RWPE2 (cell line): ENCODE results near the gene OS9.
"Not testable (repeated sequence)": the region's sequence is repeated elsewhere in the genome, so short reads cannot be mapped to it uniquely, and the experiment has no call there.

Experiments
- ATAC-seq: fragments of 200-7000 bp; cut with Tn5 transposase; 3 replicates; pipeline ENCODE4 v1.9.1; 2021; ENCODE audit warnings: low read depth
- DNase-seq: peaks from one replicate; pipeline ENCODE4 v3.0.0-alpha.2; 2020; ENCODE audit warnings: low spot score
- H3K27ac ChIP-seq: fragments of 450-650 bp; 2 replicates; pipeline ENCODE4 v1.5.1; 2017; ENCODE audit warnings: mild to moderate bottlenecking; ENCODE audit not compliant: poor library complexity, severe bottlenecking
- H3K27me3 ChIP-seq: fragments of 250-450 bp; sonication (Bioruptor Pico); 2 replicates; pipeline ENCODE4 v1.5.1; 2021; ENCODE audit warnings: mild to moderate bottlenecking, moderate library complexity; ENCODE audit not compliant: insufficient read depth, poor library complexity, severe bottlenecking
- H3K36me3 ChIP-seq: fragments of 250-450 bp; sonication (Bioruptor Pico); 2 replicates; pipeline ENCODE4 v1.5.1; 2020; ENCODE audit warnings: low read depth, mild to moderate bottlenecking, moderate library complexity
- H3K4me1 ChIP-seq: fragments of 250-450 bp; sonication (Bioruptor Pico); 2 replicates; pipeline ENCODE4 v1.5.1; 2021; ENCODE audit warnings: mild to moderate bottlenecking, moderate library complexity; ENCODE audit not compliant: insufficient read depth, poor library complexity, severe bottlenecking
- H3K4me3 ChIP-seq: fragments of 250-450 bp; sonication (Bioruptor Pico); 2 replicates; pipeline ENCODE4 v1.5.1; 2021; ENCODE audit warnings: mild to moderate bottlenecking, moderate library complexity; ENCODE audit not compliant: severe bottlenecking
- H3K9me3 ChIP-seq: fragments of 250-450 bp; sonication (Bioruptor Pico); 2 replicates; pipeline ENCODE4 v1.5.1; 2021; ENCODE audit warnings: mild to moderate bottlenecking, moderate library complexity; ENCODE audit not compliant: severe bottlenecking
- CTCF ChIP-seq: fragments of 450-650 bp; IDR thresholded peaks from one replicate; pipeline ENCODE4 v1.5.1; 2017; ENCODE audit warnings: mild to moderate bottlenecking, moderate library complexity; ENCODE audit not compliant: poor library complexity, severe bottlenecking

The OS9 gene

GRCh38 chr12:57708296-57708695, 14.4 kb downstream of the OS9 start:
- no peak for DNase-seq
- Histone ChIP-seq H3K27ac (no peak overlapping the region), H3K27me3 (no peaks in the 10 kb centered on the region), H3K4me3 (no peak overlapping the region), H3K36me3 (peaks cover 43% of the 10 kb centered on the region), H3K9me3 (peaks cover 7% of the 10 kb centered on the region), H3K4me1 (no peaks in the 10 kb centered on the region)
- no peak for TF ChIP-seq CTCF
- no peak for ATAC-seq

GRCh38 chr12:57712701-57713100, 18.8 kb downstream of the OS9 start:
- H3K4me1 ChIP-seq = no peaks in the 10 kb centered on the region
- no peaks in the 10 kb centered on the region for H3K9me3 ChIP-seq
- ATAC-seq (no peak), DNase-seq (no peak)
- TF ChIP-seq CTCF = no peak
- no peak overlapping the region for H3K27ac ChIP-seq
- no peak overlapping the region for H3K4me3 ChIP-seq
- H3K36me3 ChIP-seq = peaks cover 30% of the 10 kb centered on the region
- no peaks in the 10 kb centered on the region for H3K27me3 ChIP-seq

GRCh38 chr12:57713209-57713608, 19.3 kb downstream of the OS9 start:
- Histone ChIP-seq H3K4me1 (no peaks in the 10 kb centered on the region), H3K9me3 (no peaks in the 10 kb centered on the region), H3K27ac (no peak overlapping the region), H3K27me3 (no peaks in the 10 kb centered on the region), H3K36me3 (peaks cover 35% of the 10 kb centered on the region), H3K4me3 (no peak overlapping the region)
- no peak for TF ChIP-seq CTCF
- ATAC-seq (no peak), DNase-seq (no peak)

GRCh38 chr12:57715036-57715748, 21.3 kb downstream of the OS9 start:
- H3K36me3 ChIP-seq = peaks cover 46% of the 10 kb centered on the region
- not testable (repeated sequence) for H3K9me3 ChIP-seq, H3K4me1 ChIP-seq, ATAC-seq, DNase-seq, H3K4me3 ChIP-seq, H3K27ac ChIP-seq, H3K27me3 ChIP-seq

- Histone ChIP-seq H3K27me3 (no peaks in the 10 kb centered on the region), H3K4me3 (no peak overlapping the region), H3K27ac (no peak overlapping the region), H3K4me1 (no peaks in the 10 kb centered on the region), H3K36me3 (peaks cover 46% of the 10 kb centered on the region), H3K9me3 (no peaks in the 10 kb centered on the region)
- ATAC-seq (no peak), DNase-seq (no peak)
- TF ChIP-seq CTCF = no peak
Observed at GRCh38 chr12:57715786-57716185, 21.9 kb downstream of the OS9 start.
